GM13976 (cell line): Measurements from ENCODE around the gene PPIB.

Experiments used
- DNase-seq: peaks from one replicate; pipeline ENCODE4 v3.0.0; 2012; ENCODE audit warnings: low spot score
- CTCF ChIP-seq: IDR thresholded peaks from 2 replicates; pipeline ENCODE4 v1.5.1; 2012; ENCODE audit warnings: borderline replicate concordance, mild to moderate bottlenecking; ENCODE audit not compliant: insufficient read depth; ENCODE audit errors: extremely low read depth, missing control alignments, control extremely low read depth
- in situ Hi-C: fragments of 300-500 bp; cut with MboI; formaldehyde crosslinking; loops from one replicate; pipeline ENCODE4 v1.12.0; 2022; ENCODE audit warnings: low sequenced_read_pairs, mixed read lengths, inconsistent platforms; ENCODE audit not compliant: unreplicated experiment

Gene PPIB

GRCh38 chr15:64162869-64163658 is at the start of gene PPIB:
TSS of gene PPIB (minus strand) at chr15:64163022. CDS start at chr15:64162986, 36 bp downstream.
- peak; percentile 97 for DNase-seq
- TF ChIP-seq CTCF: peak; percentile 74
- in situ Hi-C loops: no loop called here

DNA sequence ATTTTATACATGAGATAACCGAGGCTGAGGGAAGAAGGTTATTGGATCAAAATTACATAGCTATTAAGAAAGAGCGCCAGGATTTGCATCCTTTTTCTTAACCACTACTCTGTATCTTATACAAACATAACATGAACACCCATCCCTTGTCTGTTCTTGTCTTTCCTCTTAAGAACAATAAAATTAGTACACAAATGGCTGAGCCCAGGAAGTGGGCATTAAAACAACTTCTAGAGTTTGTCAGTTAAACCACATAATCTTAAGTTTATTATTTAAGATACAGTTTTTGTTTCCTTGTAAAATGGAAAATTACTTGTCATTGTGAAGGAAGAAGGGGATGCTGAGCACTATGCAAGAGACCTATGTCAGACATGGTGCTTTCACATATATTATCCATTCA is 48.9 kb upstream of the PPIB start:
- no peak for TF ChIP-seq CTCF
- in situ Hi-C loops: loop anchor here (25.0 kb wide), 1 partner anchor 451 kb away; no protein-coding TSS in a partner anchor
- DNase-seq: no peak

GRCh38 chr15:64210371-64210770 is 47.5 kb upstream of the PPIB start:
- in situ Hi-C loops: loop anchor here (25.0 kb wide), 1 partner anchor 452 kb away; no protein-coding TSS in a partner anchor
- no peak for TF ChIP-seq CTCF
- no peak for DNase-seq

DNA sequence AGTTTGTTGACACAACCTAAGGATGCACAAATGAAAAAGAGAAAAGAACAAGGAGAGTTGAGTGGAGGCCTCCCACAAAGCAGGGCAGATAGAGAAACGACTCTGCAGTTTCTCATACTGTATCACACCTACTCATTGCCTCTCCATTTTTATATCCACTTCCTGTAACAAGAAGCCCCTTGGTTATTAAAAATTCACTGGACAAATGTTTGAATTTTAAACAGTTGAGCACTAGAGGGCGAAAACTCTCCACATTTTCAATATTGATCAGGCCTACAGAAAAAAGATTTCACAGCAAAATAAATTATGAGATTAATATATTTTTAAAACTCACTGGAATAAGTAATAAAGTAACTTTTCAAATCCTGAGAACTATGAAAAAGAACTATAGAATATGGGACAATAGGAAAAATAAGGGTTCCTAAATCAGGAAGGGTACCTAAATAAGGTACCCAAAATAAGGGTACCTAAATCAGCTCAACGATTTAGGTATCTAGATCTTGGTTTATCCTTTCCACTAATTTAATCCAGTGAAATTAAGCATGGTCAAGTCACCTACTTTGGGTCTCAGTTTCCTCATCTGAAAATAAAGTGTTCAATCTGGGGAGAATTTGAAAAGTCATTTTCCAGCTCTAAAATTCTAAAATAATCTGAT is 47.0 kb upstream of the PPIB start:
- peak; percentile 45 for DNase-seq
- in situ Hi-C loops: loop anchor here (25.0 kb wide), 1 partner anchor 452 kb away; no protein-coding TSS in a partner anchor
- peak; percentile 36 for TF ChIP-seq CTCF

GRCh38 chr15:64205202-64205601 is 42.4 kb upstream of the PPIB start:
- DNase-seq: no peak
- in situ Hi-C loops: loop anchor here (25.0 kb wide), 1 partner anchor 457 kb away; no protein-coding TSS in a partner anchor

More at GRCh38 chr15:64205202-64205601, 42.4 kb upstream of the PPIB start:
- no peak for TF ChIP-seq CTCF
